Measurements from ENCODE around the gene DSCAML1. TPM values are rescaled to one million over a fixed set of nuclear protein-coding genes. Genes with fewer than 3 reads are reported as not detected.

The DSCAML1 gene
- total and polyA plus RNA-seq, 7 experiments from 2014 or later: 0.17 to 1.3 (median 0.60) TPM; not detected in 2

DNA sequence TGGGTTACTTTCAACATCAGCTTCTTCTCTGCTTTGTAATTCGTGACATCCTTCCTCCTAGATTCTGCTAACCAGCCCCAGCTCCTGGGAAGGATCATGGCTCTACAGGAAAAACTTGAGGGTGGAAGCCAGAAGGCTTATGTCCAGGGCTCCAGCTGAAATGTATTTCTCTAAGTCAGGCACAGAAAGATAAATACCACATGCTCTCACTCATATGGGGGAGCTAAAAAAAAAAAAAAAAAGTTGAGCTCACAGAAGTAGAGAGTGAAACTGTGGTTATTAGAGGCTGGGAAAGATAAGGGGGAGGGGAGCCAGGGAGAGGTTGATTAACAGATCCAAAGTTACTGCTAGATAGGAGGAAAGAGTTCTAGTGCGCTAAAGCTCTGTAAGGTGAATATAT is 74.9 kb downstream of the DSCAML1 start:
- ChIA-PET CTCF (no interaction called here), POLR2A (no interaction called here)
- no peaks in the 10 kb centered on the region for H3K27me3 ChIP-seq (ENCODE audit: control insufficient read depth in 2 of 2, insufficient read depth in 2 of 2, low read length in 2 of 2)
- DNase-seq: no peak
- H3K27ac ChIP-seq (ENCODE audit: low read depth, low read length): no peak overlapping the region
- H3K27me3 Mint-ChIP-seq: peaks cover 5 to 10% (median 9%) of the 10 kb centered on the region in 5 donors
- H3K4me3 ChIP-seq (ENCODE audit: low read length): no peak overlapping the region
- H3K4me3 Mint-ChIP-seq: no peak overlapping the region
- no peaks in the 10 kb centered on the region for H3K36me3 ChIP-seq (ENCODE audit: control insufficient read depth in 2 of 3, insufficient read depth in 3 of 3, low read length in 3 of 3)
- H3K9me3 ChIP-seq (ENCODE audit: control insufficient read depth in 2 of 3, low read length in 3 of 3): no peaks in the 10 kb centered on the region
- H3K36me3 Mint-ChIP-seq: no peaks in the 10 kb centered on the region
- H3K4me1 ChIP-seq (ENCODE audit: control insufficient read depth in 2 of 2, insufficient read depth in 2 of 2, low read length in 2 of 2): no peaks in the 10 kb centered on the region
- H3K9me3 Mint-ChIP-seq: no peaks in the 10 kb centered on the region
- H3K27ac Mint-ChIP-seq: no peak overlapping the region
- intact Hi-C loops (cut with micrococcal nuclease): no loop called here
- ATAC-seq: no peak
- no peaks in the 10 kb centered on the region for H3K4me1 Mint-ChIP-seq

DNA sequence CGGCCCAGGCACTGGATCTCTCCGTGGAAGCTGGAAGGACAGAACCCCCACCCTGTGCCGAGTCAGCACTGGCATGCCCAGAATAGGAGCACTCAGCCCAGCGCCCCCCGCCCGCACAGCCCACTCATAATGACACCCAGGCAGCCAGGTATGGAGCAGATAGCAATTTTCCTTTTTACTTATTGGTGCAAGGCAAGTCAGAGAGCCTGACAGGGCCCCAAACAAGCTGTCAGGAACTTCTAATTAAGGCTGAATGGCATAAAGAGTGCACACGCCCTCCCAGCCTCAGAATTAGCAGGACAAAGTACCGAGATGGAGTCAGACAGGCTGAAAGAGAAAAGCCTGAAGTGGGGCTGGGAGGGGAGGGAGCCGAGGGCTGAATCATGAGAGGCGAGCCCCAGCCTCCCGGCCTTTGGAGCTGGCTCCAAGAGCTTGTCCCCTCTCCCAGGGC is 76.9 kb downstream of the DSCAML1 start:
- H3K27me3 ChIP-seq (ENCODE audit: control insufficient read depth in 2 of 2, insufficient read depth in 2 of 2, low read length in 2 of 2): no peaks in the 10 kb centered on the region
- no peaks in the 10 kb centered on the region for H3K9me3 Mint-ChIP-seq
- no peaks in the 10 kb centered on the region for H3K36me3 ChIP-seq (ENCODE audit: control insufficient read depth in 2 of 3, insufficient read depth in 3 of 3, low read length in 3 of 3)
- H3K36me3 Mint-ChIP-seq: no peaks in the 10 kb centered on the region
- H3K4me1 ChIP-seq (ENCODE audit: control insufficient read depth in 2 of 2, insufficient read depth in 2 of 2, low read length in 2 of 2): no peaks in the 10 kb centered on the region
- H3K27me3 Mint-ChIP-seq: peaks cover 0 to 12% (median 3%) of the 10 kb centered on the region in 5 donors
- no peak overlapping the region for H3K4me3 ChIP-seq (ENCODE audit: low read length)
- no peak for DNase-seq
- no peak for ATAC-seq
- H3K4me3 Mint-ChIP-seq: no peak overlapping the region
- CTCF ChIA-PET: no interaction called here
- POLR2A ChIA-PET: no interaction called here
- H3K27ac Mint-ChIP-seq: no peak overlapping the region
- H3K4me1 Mint-ChIP-seq: no peaks in the 10 kb centered on the region
- no peak overlapping the region for H3K27ac ChIP-seq (ENCODE audit: low read depth, low read length)
- intact Hi-C loops (cut with micrococcal nuclease): no loop called here
- H3K9me3 ChIP-seq (ENCODE audit: control insufficient read depth in 2 of 3, low read length in 3 of 3): no peaks in the 10 kb centered on the region

DNA sequence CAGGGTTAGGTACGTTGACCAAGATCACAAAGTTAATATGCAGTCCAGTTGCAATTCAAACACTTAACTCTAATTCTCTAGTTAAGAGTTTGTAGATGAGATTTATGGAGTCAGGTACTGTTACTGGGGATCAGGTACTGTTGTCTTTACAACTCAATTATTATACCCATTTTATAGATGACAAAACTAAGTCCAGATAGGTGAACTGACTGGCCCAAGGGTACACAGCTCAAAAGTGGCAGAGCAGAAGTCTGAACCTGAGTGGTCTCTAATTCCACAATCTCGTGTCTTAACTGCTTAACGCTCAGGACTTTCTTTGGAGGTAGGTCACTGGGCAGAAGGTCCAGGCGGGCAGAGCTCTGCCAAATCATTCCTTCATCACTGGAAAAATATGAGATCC is 77.5 kb downstream of the DSCAML1 start:
- no peak overlapping the region for H3K27ac ChIP-seq (ENCODE audit: low read depth, low read length)
- H3K27me3 ChIP-seq (ENCODE audit: control insufficient read depth in 2 of 2, insufficient read depth in 2 of 2, low read length in 2 of 2): no peaks in the 10 kb centered on the region
- H3K4me1 ChIP-seq (ENCODE audit: control insufficient read depth in 2 of 2, insufficient read depth in 2 of 2, low read length in 2 of 2): no peaks in the 10 kb centered on the region
- no peak overlapping the region for H3K4me3 Mint-ChIP-seq
- no peaks in the 10 kb centered on the region for H3K4me1 Mint-ChIP-seq
- intact Hi-C loops (cut with micrococcal nuclease): no loop called here
- no peak overlapping the region for H3K4me3 ChIP-seq (ENCODE audit: low read length)
- H3K27me3 Mint-ChIP-seq: peaks cover 0 to 10% (median 4%) of the 10 kb centered on the region in 5 donors
- POLR2A ChIA-PET: no interaction called here
- DNase-seq (no peak), ATAC-seq (no peak)
- no peaks in the 10 kb centered on the region for H3K36me3 Mint-ChIP-seq
- no peaks in the 10 kb centered on the region for H3K36me3 ChIP-seq (ENCODE audit: control insufficient read depth in 2 of 3, insufficient read depth in 3 of 3, low read length in 3 of 3)
- CTCF ChIA-PET: no interaction called here
- no peaks in the 10 kb centered on the region for H3K9me3 Mint-ChIP-seq
- H3K9me3 ChIP-seq (ENCODE audit: control insufficient read depth in 2 of 3, low read length in 3 of 3): no peaks in the 10 kb centered on the region
- H3K27ac Mint-ChIP-seq: no peak overlapping the region

DNA sequence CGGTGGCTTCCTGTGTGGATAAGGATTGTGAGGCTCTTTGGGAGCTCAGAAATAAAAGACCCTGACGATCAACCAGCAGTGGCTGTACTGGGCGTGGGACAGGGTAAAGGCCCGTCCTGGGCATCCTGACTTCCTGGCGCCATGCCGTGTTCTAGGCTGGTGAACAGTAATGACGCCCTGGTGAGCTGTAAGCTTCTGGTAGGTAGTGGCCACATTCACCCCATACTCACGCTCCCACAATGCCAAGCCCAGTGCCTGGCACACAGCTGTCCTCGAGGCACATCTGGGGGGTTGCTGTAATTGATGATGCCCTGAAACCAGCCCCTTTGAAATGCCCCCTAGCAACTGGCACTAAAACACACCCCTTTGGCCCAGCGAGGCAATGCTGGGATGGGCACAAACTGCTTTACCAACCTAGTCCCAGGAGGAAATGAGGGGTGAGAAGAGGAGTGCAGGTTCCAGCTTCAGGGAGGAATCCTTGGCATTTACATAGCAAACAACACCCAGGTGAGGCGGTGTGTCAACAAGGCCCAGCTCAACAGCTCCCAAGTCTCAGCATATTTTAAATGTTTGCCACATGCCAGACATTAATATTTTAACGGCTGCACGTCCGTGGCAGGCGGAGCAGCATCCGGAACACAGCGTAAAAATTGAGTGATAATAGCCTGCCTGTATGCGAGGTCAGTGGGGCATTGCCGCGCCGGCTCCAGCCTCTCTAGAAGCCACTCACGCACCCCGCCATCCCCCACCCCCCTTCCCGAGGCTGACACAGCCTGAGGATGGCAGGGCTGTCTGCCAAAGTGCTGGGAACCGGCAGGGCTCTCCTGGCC is 79.3 kb downstream of the DSCAML1 start:
- no peak for DNase-seq

DNA sequence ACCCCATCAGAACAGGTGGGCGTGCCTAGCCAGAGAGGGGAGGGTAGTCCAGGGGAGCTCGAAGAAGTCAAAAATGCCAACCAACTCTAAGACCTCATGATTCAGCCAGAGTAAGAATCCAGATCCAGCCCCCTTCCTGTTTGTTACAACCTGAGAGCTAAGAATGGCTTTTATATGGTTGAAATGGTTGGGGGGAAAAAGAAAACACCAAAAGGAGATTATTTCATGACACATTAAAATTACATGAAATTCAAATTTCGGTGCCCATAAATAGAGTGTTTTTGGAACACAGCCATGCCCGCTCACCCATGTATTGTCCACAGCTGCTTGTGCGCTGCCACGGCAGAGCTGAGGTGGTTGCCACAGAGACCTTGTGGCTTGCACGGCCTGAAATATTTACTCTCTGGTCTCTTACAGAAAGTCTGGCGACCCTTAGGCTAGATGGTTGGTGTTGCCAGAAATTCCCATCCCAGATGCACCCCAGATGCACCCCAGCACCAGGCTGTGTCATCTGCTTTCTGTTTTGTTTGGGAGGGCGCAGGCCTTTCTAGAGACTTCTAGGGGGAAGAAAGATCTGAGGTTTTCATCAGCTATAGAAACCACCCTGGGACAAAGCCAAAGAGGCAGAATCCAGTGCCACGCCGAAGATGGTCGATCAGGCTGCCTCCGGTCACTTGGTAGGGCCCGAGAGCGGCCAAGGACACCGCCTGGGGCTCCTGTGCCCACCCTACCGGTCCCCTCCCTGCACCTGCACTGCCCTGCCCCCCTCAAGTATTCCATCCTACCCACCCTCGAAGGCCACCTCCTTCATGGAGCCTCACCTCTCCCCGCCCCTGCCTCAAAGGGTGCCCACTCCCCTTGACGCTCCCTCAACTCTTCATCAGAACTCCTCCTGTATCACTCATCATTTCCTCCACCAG is 80.2 kb downstream of the DSCAML1 start:
- ATAC-seq: no peak
- no peaks in the 10 kb centered on the region for H3K4me1 ChIP-seq (ENCODE audit: control insufficient read depth in 2 of 2, insufficient read depth in 2 of 2, low read length in 2 of 2)
- no peak for DNase-seq
- no peaks in the 10 kb centered on the region for H3K27me3 ChIP-seq (ENCODE audit: control insufficient read depth in 2 of 2, insufficient read depth in 2 of 2, low read length in 2 of 2)
- Mint-ChIP-seq H3K4me3 (no peak overlapping the region), H3K27me3 (peaks cover 0 to 21% (median 10%) of the 10 kb centered on the region in 5 donors), H3K27ac (no peak overlapping the region), H3K36me3 (no peaks in the 10 kb centered on the region), H3K4me1 (no peaks in the 10 kb centered on the region), H3K9me3 (no peaks in the 10 kb centered on the region)
- ChIA-PET CTCF (no interaction called here), POLR2A (no interaction called here)
- H3K4me3 ChIP-seq (ENCODE audit: low read length): no peak overlapping the region
- no peaks in the 10 kb centered on the region for H3K9me3 ChIP-seq (ENCODE audit: control insufficient read depth in 2 of 3, low read length in 3 of 3)
- intact Hi-C loops (cut with micrococcal nuclease): no loop called here
- no peaks in the 10 kb centered on the region for H3K36me3 ChIP-seq (ENCODE audit: control insufficient read depth in 2 of 3, insufficient read depth in 3 of 3, low read length in 3 of 3)
- no peak overlapping the region for H3K27ac ChIP-seq (ENCODE audit: low read depth, low read length)

More for the DNA sequence above, 79.3 kb downstream of the DSCAML1 start:
- Histone ChIP-seq H3K36me3 (ENCODE audit: control insufficient read depth in 2 of 3, insufficient read depth in 3 of 3, low read length in 3 of 3) (no peaks in the 10 kb centered on the region), H3K27ac (ENCODE audit: low read depth, low read length) (no peak overlapping the region), H3K27me3 (ENCODE audit: control insufficient read depth in 2 of 2, insufficient read depth in 2 of 2, low read length in 2 of 2) (no peaks in the 10 kb centered on the region), H3K4me3 (ENCODE audit: low read length) (no peak overlapping the region), H3K9me3 (ENCODE audit: control insufficient read depth in 2 of 3, low read length in 3 of 3) (no peaks in the 10 kb centered on the region), H3K4me1 (ENCODE audit: control insufficient read depth in 2 of 2, insufficient read depth in 2 of 2, low read length in 2 of 2) (no peaks in the 10 kb centered on the region)
- Mint-ChIP-seq H3K27me3 (peaks cover 0 to 22% (median 11%) of the 10 kb centered on the region in 5 donors), H3K4me1 (no peaks in the 10 kb centered on the region), H3K4me3 (no peak overlapping the region), H3K9me3 (no peaks in the 10 kb centered on the region), H3K27ac (no peak overlapping the region), H3K36me3 (no peaks in the 10 kb centered on the region)
- ChIA-PET CTCF (no interaction called here), POLR2A (no interaction called here)
- intact Hi-C loops (cut with micrococcal nuclease): no loop called here
- ATAC-seq: no peak

DNA sequence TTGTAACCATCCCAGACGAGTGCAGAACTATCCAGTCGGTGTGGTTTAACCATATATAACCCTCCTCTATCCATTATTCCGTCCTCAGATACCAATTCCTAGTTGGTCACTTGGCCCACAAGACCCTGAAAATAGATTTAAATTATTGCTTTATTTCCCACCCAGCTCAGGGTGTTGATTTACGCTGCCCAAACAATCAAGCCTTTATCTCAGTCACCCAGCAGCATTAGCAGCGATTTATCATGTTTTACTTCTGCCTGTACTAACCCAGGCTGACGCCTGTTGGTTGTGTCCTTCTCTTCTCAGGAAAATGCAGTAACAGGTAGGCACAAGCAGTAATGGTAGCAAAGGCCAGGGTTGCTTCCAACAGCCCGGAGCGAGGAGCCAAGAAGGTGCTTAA is 81.2 kb downstream of the DSCAML1 start:
- H3K36me3 ChIP-seq (ENCODE audit: control insufficient read depth in 2 of 3, insufficient read depth in 3 of 3, low read length in 3 of 3): no peaks in the 10 kb centered on the region
- no peak overlapping the region for H3K4me3 ChIP-seq (ENCODE audit: low read length)
- ATAC-seq (no peak), DNase-seq (no peak)
- H3K27me3 ChIP-seq (ENCODE audit: control insufficient read depth in 2 of 2, insufficient read depth in 2 of 2, low read length in 2 of 2): no peaks in the 10 kb centered on the region
- H3K9me3 Mint-ChIP-seq: no peaks in the 10 kb centered on the region
- H3K4me3 Mint-ChIP-seq: no peak overlapping the region
- no peak overlapping the region for H3K27ac Mint-ChIP-seq
- H3K36me3 Mint-ChIP-seq: no peaks in the 10 kb centered on the region
- POLR2A ChIA-PET: no interaction called here
- no peaks in the 10 kb centered on the region for H3K4me1 ChIP-seq (ENCODE audit: control insufficient read depth in 2 of 2, insufficient read depth in 2 of 2, low read length in 2 of 2)
- no peaks in the 10 kb centered on the region for H3K9me3 ChIP-seq (ENCODE audit: control insufficient read depth in 2 of 3, low read length in 3 of 3)
- CTCF ChIA-PET: no interaction called here
- H3K27me3 Mint-ChIP-seq: peaks cover 0 to 24% (median 9%) of the 10 kb centered on the region in 5 donors
- no peak overlapping the region for H3K27ac ChIP-seq (ENCODE audit: low read depth, low read length)
- intact Hi-C loops (cut with micrococcal nuclease): no loop called here
- H3K4me1 Mint-ChIP-seq: no peaks in the 10 kb centered on the region
